ENCODE data around the gene PTGDR2.

The PTGDR2 gene

GRCh38 chr11:60852982-60853950, 2.5 kb downstream of the PTGDR2 start:
- H3K9ac ChIP-seq (ENCODE audit: low read depth, low read length) = no peak overlapping the region
- H3K4me3 ChIP-seq (ENCODE audit: low read depth, low read length) = peak overlapping the region; percentile 30
- H3K4me1 ChIP-seq (ENCODE audit: control insufficient read depth, insufficient read depth, low read length) = peaks cover 5% of the 10 kb centered on the region

GRCh38 chr11:60852117-60852981, 3.4 kb downstream of the PTGDR2 start:
- H3K27me3 ChIP-seq (ENCODE audit: control insufficient read depth, insufficient read depth, low read length) = peaks cover 31% of the 10 kb centered on the region
- no peaks in the 10 kb centered on the region for H3K9me3 ChIP-seq (ENCODE audit: control insufficient read depth, insufficient read depth, low read length)
- H3K4me1 ChIP-seq (ENCODE audit: control insufficient read depth, insufficient read depth, low read length) = peaks cover 5% of the 10 kb centered on the region
- H3K9ac ChIP-seq (ENCODE audit: low read depth, low read length) = no peak overlapping the region
- peak overlapping the region; percentile 30 for H3K4me3 ChIP-seq (ENCODE audit: low read depth, low read length)
- H3K36me3 ChIP-seq (ENCODE audit: control insufficient read depth, insufficient read depth, low read length) = peaks cover 32% of the 10 kb centered on the region

More at GRCh38 chr11:60852982-60853950, 2.5 kb downstream of the PTGDR2 start:
- peaks cover 28% of the 10 kb centered on the region for H3K36me3 ChIP-seq (ENCODE audit: control insufficient read depth, insufficient read depth, low read length)
- H3K9me3 ChIP-seq (ENCODE audit: control insufficient read depth, insufficient read depth, low read length) = no peaks in the 10 kb centered on the region
- H3K27me3 ChIP-seq (ENCODE audit: control insufficient read depth, insufficient read depth, low read length) = peaks cover 31% of the 10 kb centered on the region

DNA sequence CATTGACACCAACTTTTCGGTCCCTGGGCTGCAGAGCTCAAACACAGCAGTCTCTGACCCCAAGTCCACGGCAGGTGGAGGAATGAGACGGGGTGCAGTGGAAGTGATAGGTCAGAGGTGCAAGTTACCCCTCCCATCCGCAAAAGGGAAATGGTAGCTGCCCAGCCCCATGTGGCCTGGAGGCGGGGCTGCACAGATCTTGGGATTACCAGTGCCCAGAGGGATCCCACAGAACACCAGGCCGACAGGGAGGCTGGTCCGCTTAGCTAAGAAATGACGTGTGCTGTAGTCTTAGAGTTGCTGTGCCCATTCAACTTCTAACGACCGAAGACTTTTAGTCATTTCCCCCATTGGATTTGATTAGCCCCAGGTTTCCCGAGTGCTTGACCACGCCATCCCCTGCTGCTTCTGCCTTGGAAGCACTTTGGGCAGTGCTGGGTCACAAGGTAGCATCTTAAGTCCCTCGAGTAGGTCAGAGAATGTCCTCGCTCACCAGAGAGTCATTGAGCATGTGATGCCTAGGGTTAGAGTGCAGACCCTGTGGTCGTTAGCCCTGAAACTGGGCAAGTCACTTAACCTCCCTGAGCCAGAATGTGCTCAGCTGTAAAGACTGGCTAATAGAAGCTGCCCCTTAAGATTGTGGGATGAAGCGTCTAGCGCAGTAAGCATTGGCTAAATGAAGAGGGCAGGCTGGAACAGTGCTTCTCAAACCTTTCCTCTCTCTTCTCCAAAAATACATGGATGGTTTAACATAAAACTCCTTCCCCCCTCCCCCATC, 4.2 kb downstream of the PTGDR2 start:
- peaks cover 34% of the 10 kb centered on the region for H3K36me3 ChIP-seq (ENCODE audit: control insufficient read depth, insufficient read depth, low read length)
- H3K27me3 ChIP-seq (ENCODE audit: control insufficient read depth, insufficient read depth, low read length) = peaks cover 31% of the 10 kb centered on the region
- H3K9me3 ChIP-seq (ENCODE audit: control insufficient read depth, insufficient read depth, low read length) = no peaks in the 10 kb centered on the region
- peak overlapping the region; percentile 18 for H3K4me3 ChIP-seq (ENCODE audit: low read depth, low read length)
- H3K9ac ChIP-seq (ENCODE audit: low read depth, low read length) = no peak overlapping the region
- H3K4me1 ChIP-seq (ENCODE audit: control insufficient read depth, insufficient read depth, low read length) = peaks cover 5% of the 10 kb centered on the region

- no peak overlapping the region for H3K4me3 ChIP-seq (ENCODE audit: low read depth, low read length)
- no peaks in the 10 kb centered on the region for H3K9me3 ChIP-seq (ENCODE audit: control insufficient read depth, insufficient read depth, low read length)
- H3K4me1 ChIP-seq (ENCODE audit: control insufficient read depth, insufficient read depth, low read length) = peaks cover 5% of the 10 kb centered on the region
- H3K27me3 ChIP-seq (ENCODE audit: control insufficient read depth, insufficient read depth, low read length) = peaks cover 27% of the 10 kb centered on the region
- peaks cover 36% of the 10 kb centered on the region for H3K36me3 ChIP-seq (ENCODE audit: control insufficient read depth, insufficient read depth, low read length)
- H3K9ac ChIP-seq (ENCODE audit: low read depth, low read length) = no peak overlapping the region
Observed at GRCh38 chr11:60849641-60850520, 5.9 kb downstream of the PTGDR2 start.

- Histone ChIP-seq H3K4me3 (ENCODE audit: low read depth, low read length) (no peak overlapping the region), H3K9ac (ENCODE audit: low read depth, low read length) (no peak overlapping the region), H3K27me3 (ENCODE audit: control insufficient read depth, insufficient read depth, low read length) (peaks cover 15% of the 10 kb centered on the region), H3K36me3 (ENCODE audit: control insufficient read depth, insufficient read depth, low read length) (peaks cover 36% of the 10 kb centered on the region), H3K4me1 (ENCODE audit: control insufficient read depth, insufficient read depth, low read length) (peaks cover 5% of the 10 kb centered on the region), H3K9me3 (ENCODE audit: control insufficient read depth, insufficient read depth, low read length) (no peaks in the 10 kb centered on the region)
Observed at GRCh38 chr11:60848714-60849151, 7.0 kb downstream of the PTGDR2 start.

DNA sequence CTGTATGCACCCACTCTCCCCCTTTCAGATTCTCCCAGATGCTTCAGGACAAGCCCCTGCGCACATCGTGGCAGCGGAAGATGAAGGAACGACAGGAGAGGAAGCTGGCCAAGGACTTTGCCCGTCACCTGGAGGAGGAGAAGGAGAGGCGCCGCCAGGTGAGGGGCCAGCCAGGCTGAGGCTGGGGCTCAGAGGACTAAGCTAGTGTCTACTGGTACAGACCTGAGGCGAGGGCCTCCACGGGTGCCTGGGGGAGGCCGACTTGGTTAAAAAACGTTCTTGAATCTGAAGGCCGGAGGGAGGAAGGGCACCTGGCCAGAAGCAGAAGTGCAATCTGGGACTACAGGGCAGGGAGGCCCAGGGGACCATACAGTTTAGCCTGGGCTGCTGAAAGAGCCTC, 7.9 kb downstream of the PTGDR2 start:
- H3K36me3 ChIP-seq (ENCODE audit: control insufficient read depth, insufficient read depth, low read length) = peaks cover 36% of the 10 kb centered on the region
- no peak overlapping the region for H3K9ac ChIP-seq (ENCODE audit: low read depth, low read length)
- H3K4me3 ChIP-seq (ENCODE audit: low read depth, low read length) = no peak overlapping the region
- peaks cover 10% of the 10 kb centered on the region for H3K4me1 ChIP-seq (ENCODE audit: control insufficient read depth, insufficient read depth, low read length)
- H3K27me3 ChIP-seq (ENCODE audit: control insufficient read depth, insufficient read depth, low read length) = peaks cover 7% of the 10 kb centered on the region
- no peaks in the 10 kb centered on the region for H3K9me3 ChIP-seq (ENCODE audit: control insufficient read depth, insufficient read depth, low read length)

DNA sequence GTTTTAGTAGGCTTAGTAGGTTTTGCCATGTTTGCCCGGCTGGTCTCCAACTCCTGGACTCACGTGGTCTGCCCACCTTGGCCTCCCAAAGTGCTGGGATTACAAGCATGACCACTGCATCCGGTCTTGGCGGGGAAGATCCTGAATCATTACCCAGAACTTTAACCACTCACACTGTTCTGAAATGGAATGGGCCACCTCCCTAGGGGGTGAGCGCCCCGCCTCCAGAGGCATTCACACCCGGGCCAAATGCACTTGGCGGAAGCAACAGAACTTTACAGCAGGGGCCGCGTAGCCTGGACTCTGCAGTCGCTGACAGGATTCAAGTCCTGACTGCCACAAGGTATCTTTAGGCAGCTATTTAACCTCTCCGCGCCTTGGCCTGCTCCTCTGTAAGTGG, 8.5 kb downstream of the PTGDR2 start:
- H3K27me3 ChIP-seq (ENCODE audit: control insufficient read depth, insufficient read depth, low read length) = peaks cover 6% of the 10 kb centered on the region
- H3K36me3 ChIP-seq (ENCODE audit: control insufficient read depth, insufficient read depth, low read length) = peaks cover 36% of the 10 kb centered on the region
- H3K9me3 ChIP-seq (ENCODE audit: control insufficient read depth, insufficient read depth, low read length) = no peaks in the 10 kb centered on the region
- peaks cover 10% of the 10 kb centered on the region for H3K4me1 ChIP-seq (ENCODE audit: control insufficient read depth, insufficient read depth, low read length)
- no peak overlapping the region for H3K9ac ChIP-seq (ENCODE audit: low read depth, low read length)
- H3K4me3 ChIP-seq (ENCODE audit: low read depth, low read length) = no peak overlapping the region

DNA sequence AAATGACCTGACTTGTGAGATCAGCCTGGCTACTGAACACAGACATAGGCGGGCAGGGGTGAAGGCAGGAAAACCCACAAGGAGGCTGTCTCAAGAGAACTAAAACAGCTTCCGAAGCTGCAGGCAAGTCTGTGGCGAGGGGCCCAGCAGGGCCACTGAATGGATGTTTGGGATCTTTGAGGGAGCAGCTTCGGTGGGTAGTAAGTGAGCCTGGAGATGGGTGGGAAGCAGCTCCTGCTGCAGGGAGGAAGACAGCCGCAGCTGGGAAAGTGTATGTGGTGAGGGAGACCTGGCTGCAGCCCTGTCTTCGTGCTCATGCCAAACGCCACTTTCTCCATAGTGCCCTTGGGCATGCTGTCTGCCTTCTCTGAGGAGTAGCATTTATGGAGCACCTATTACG, 10.4 kb downstream of the PTGDR2 start:
- H3K36me3 ChIP-seq (ENCODE audit: control insufficient read depth, insufficient read depth, low read length) = peaks cover 26% of the 10 kb centered on the region
- H3K9me3 ChIP-seq (ENCODE audit: control insufficient read depth, insufficient read depth, low read length) = no peaks in the 10 kb centered on the region
- H3K4me1 ChIP-seq (ENCODE audit: control insufficient read depth, insufficient read depth, low read length) = peaks cover 10% of the 10 kb centered on the region
- no peak overlapping the region for H3K9ac ChIP-seq (ENCODE audit: low read depth, low read length)
- no peaks in the 10 kb centered on the region for H3K27me3 ChIP-seq (ENCODE audit: control insufficient read depth, insufficient read depth, low read length)
- H3K4me3 ChIP-seq (ENCODE audit: low read depth, low read length) = no peak overlapping the region

DNA sequence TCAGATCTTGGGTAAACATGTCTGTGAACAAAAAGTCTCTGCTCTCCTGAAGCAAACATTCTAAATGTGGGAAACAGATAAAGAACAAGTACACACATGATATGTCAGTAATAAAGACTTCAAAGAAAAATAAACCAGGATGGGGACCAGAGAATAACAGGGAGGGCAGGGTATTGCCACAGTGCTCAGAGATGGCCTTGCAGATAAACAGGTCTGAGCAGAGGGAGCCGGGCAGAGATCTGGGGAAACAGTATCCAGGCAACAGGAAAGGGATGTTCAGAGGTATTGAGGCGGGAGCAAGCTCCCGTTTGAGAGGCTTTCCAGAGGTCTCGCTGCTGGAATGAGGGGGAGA, 10.9 kb downstream of the PTGDR2 start:
- H3K4me3 ChIP-seq (ENCODE audit: low read depth, low read length) = no peak overlapping the region
- H3K27me3 ChIP-seq (ENCODE audit: control insufficient read depth, insufficient read depth, low read length) = no peaks in the 10 kb centered on the region
- H3K9me3 ChIP-seq (ENCODE audit: control insufficient read depth, insufficient read depth, low read length) = no peaks in the 10 kb centered on the region
- H3K36me3 ChIP-seq (ENCODE audit: control insufficient read depth, insufficient read depth, low read length) = peaks cover 24% of the 10 kb centered on the region
- H3K4me1 ChIP-seq (ENCODE audit: control insufficient read depth, insufficient read depth, low read length) = peaks cover 10% of the 10 kb centered on the region
- H3K9ac ChIP-seq (ENCODE audit: low read depth, low read length) = no peak overlapping the region

DNA sequence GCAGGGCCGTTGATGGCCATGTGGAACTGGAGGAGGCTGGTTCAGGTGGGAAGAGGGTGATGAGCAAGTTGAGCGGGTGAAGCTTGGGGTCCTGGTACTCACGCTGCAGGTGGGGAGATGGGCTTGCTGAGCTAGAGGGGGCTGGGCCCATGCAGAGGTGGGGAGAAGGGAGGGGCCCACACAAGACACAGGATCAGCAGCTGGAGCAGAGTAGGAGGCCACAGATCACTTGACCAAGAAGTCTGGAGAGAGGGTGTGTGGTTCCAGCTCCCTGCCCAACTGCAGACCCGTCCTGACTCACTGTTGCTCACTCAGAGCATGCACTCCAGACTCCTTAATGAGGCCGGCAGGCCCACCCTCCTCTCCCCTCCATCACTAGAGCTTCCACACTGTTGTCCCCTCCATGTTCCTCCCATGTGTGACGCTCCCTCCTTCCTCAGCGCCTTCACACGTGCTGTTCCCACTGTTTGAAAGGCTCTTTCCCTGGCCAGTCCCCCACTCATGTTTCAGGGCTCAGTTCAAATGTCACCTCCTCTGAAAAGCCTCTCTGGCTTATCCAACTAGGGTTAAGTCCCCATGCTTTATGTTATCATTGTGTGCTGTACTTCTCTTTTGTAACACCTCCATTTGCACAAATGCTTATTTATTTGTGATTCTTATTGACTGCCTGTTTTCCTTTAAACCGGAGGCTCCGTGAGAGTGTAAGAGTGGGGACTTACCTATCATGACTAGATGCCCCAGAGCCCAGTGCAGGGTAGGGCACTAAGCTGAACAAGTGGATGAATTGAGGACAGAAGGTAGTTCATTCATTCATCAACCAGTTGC, 11.5 kb downstream of the PTGDR2 start:
- peak overlapping the region; percentile 90 for H3K4me3 ChIP-seq (ENCODE audit: low read depth, low read length)
- no peaks in the 10 kb centered on the region for H3K9me3 ChIP-seq (ENCODE audit: control insufficient read depth, insufficient read depth, low read length)
- H3K4me1 ChIP-seq (ENCODE audit: control insufficient read depth, insufficient read depth, low read length) = peaks cover 10% of the 10 kb centered on the region
- no peak overlapping the region for H3K9ac ChIP-seq (ENCODE audit: low read depth, low read length)
- H3K36me3 ChIP-seq (ENCODE audit: control insufficient read depth, insufficient read depth, low read length) = peaks cover 18% of the 10 kb centered on the region
- H3K27me3 ChIP-seq (ENCODE audit: control insufficient read depth, insufficient read depth, low read length) = no peaks in the 10 kb centered on the region

Measured in iPS-15b (cell line).